Karpas-422 (cell line): Measurements from ENCODE around the gene USP40. TPM values are rescaled to one million over a fixed set of nuclear protein-coding genes. Genes with fewer than 3 reads are reported as not detected.

Source experiments
- DNase-seq: peaks from one replicate; pipeline ENCODE4 v3.0.0-alpha.2; 2015
- H2AFZ ChIP-seq: fragments of 200-600 bp; sonication (generic); 2 replicates; pipeline ENCODE4 v1.6.1; 2014; ENCODE audit warnings: antibody characterized with exemption, low read length, mixed read lengths
- H3K27ac ChIP-seq: fragments of 200-600 bp; sonication (generic); 2 replicates; pipeline ENCODE4 v1.5.1; 2014; ENCODE audit warnings: mild to moderate bottlenecking, low read length, moderate library complexity
- H3K27me3 ChIP-seq: fragments of 200-600 bp; sonication (generic); 2 replicates; pipeline ENCODE4 v1.6.1; 2014; ENCODE audit warnings: low read length, mixed read lengths
- H3K36me3 ChIP-seq: fragments of 200-600 bp; sonication (generic); 2 replicates; pipeline ENCODE4 v1.6.1; 2014; ENCODE audit warnings: low read length, mixed read lengths; ENCODE audit not compliant: insufficient read depth
- H3K4me1 ChIP-seq: fragments of 200-600 bp; sonication (generic); 2 replicates; pipeline ENCODE4 v1.6.1; 2014; ENCODE audit warnings: mild to moderate bottlenecking, low read length, mixed read lengths
- H3K4me2 ChIP-seq: fragments of 200-600 bp; sonication (generic); 2 replicates; pipeline ENCODE4 v1.6.1; 2014; ENCODE audit warnings: low read length, low read depth, mild to moderate bottlenecking; ENCODE audit not compliant: poor library complexity, severe bottlenecking
- H3K4me3 ChIP-seq: fragments of 200-600 bp; sonication (generic); 2 replicates; pipeline ENCODE4 v1.5.1; 2014; ENCODE audit warnings: mild to moderate bottlenecking, antibody characterized with exemption, low read length, mixed read lengths
- H3K79me2 ChIP-seq: fragments of 200-600 bp; sonication (generic); 2 replicates; pipeline ENCODE4 v1.6.1; 2014; ENCODE audit warnings: mild to moderate bottlenecking, low read length, mixed read lengths
- H3K9ac ChIP-seq: fragments of 200-600 bp; sonication (generic); 2 replicates; pipeline ENCODE4 v1.6.0; 2014; ENCODE audit warnings: low read length
- H3K9me2 ChIP-seq: fragments of 200-600 bp; sonication (generic), shearing (Covaris generic); replicated peaks from 2 replicates; pipeline ENCODE4 v1.6.0; 2014; ENCODE audit warnings: mild to moderate bottlenecking, low read length, moderate library complexity; ENCODE audit not compliant: insufficient read depth
- H3K9me3 ChIP-seq: fragments of 300-700, 200-600 bp; sonication (generic); 2 replicates; pipeline ENCODE4 v1.6.1; 2014; ENCODE audit warnings: low read length, mixed read lengths
- H4K20me1 ChIP-seq: fragments of 200-600 bp; sonication (generic); 2 replicates; pipeline ENCODE4 v1.6.1; 2014; ENCODE audit warnings: mild to moderate bottlenecking, antibody characterized with exemption, low read length, low read depth; ENCODE audit not compliant: insufficient read depth
- total RNA-seq: library from RNA; depleted of rRNA; stranded (reverse); fragments of >200 nt; shearing (Covaris generic); gene quantifications from 2 replicates; pipeline ENCODE4 v1.2.3, GENCODE V29; 2014; ENCODE audit warnings: low replicate concordance

The USP40 gene
- total RNA-seq, 1 experiment from 2014 or later, result 7.9 TPM

DNA sequence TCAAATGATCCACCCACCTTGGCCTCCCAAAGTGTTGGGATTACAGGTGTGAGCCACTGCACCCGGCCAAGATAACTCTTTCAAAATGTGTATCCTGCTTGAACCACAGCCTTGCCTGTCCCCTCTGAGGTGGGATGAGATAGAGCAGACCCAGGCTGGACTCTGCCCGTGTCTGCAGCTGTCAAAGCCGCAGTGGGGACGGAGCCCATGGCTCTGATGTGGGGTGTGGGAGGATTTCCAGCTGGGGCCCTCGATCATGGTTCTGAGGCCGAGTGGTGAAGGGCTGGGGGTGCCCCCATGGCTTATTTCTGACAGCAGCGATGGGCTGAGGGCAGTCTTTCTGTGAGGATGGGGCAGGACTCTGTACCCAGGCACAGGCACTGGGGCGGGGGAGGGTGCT lies 107.8 kb downstream of the USP40 start:
- Histone ChIP-seq H3K4me2 (no peak overlapping the region), H3K4me1 (no peaks in the 10 kb centered on the region), H3K9me3 (no peaks in the 10 kb centered on the region), H4K20me1 (no peaks in the 10 kb centered on the region), H3K36me3 (no peaks in the 10 kb centered on the region), H3K27ac (no peak overlapping the region), H3K4me3 (no peak overlapping the region), H3K9ac (no peak overlapping the region), H3K9me2 (no peaks in the 10 kb centered on the region), H3K27me3 (no peaks in the 10 kb centered on the region), H2AFZ (no peak overlapping the region), H3K79me2 (no peaks in the 10 kb centered on the region)
- DNase-seq, result no peak

DNA sequence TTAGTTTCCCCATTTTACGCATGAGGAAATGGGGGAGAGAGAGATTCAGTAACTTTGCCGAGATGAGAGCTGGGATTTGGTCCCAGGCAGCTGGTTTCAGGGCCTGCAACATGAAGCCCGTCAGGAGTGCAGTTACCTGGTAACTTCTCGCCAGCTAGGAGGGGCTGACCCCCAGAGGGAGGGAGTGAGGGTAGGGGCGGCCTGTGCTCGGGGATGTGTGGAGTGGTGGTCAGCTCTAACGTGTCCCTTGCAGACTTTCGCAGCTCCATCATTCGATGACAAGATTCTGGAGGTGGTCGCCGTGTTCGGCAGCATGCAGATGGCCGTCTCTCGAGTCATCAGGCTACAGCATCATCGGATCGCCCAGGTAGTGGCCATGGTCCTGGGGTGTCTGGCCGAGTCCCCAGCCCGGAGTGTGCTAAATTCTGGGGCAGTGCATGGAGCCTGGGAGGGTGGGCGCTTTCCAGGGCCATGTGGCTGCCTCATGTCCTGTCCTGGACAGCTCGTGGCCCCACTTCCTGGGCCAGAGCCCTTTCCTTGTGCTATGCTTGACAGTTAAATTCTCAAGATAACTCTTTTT lies 108.5 kb downstream of the USP40 start:
- Histone ChIP-seq H4K20me1 (no peaks in the 10 kb centered on the region), H3K9ac (no peak overlapping the region), H3K27ac (no peak overlapping the region), H3K36me3 (no peaks in the 10 kb centered on the region), H3K9me2 (no peaks in the 10 kb centered on the region), H3K4me3 (no peak overlapping the region), H3K27me3 (no peaks in the 10 kb centered on the region), H2AFZ (no peak overlapping the region), H3K9me3 (no peaks in the 10 kb centered on the region), H3K4me2 (no peak overlapping the region), H3K79me2 (no peaks in the 10 kb centered on the region), H3K4me1 (no peaks in the 10 kb centered on the region)
- no peak for DNase-seq

DNA sequence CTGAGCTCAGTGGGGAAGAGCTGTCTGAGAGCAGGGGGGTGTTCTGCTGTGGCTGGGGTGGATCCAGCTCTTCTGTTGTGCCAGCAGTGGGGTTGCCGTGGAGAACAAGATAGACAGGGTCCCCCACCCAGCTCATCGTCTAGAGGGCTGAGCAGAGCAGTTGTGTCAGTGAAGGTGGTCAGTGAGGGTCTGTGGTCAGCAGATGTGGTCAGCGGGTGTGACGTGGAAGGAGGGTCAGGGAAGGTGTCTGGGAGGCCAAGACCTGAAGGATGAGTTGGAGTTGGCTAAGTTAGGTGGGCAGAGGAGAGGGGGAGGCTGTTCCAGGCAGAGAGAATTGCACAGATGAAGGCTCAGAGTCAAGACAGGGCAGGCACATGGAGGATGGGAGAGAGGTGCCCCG lies 109.2 kb downstream of the USP40 start:
- Histone ChIP-seq H3K4me3 (no peak overlapping the region), H3K36me3 (no peaks in the 10 kb centered on the region), H3K9me2 (no peaks in the 10 kb centered on the region), H2AFZ (no peak overlapping the region), H3K4me2 (no peak overlapping the region), H3K9me3 (no peaks in the 10 kb centered on the region), H3K27me3 (no peaks in the 10 kb centered on the region), H3K9ac (no peak overlapping the region), H3K27ac (no peak overlapping the region), H4K20me1 (no peaks in the 10 kb centered on the region), H3K4me1 (no peaks in the 10 kb centered on the region), H3K79me2 (no peaks in the 10 kb centered on the region)
- no peak for DNase-seq

DNA sequence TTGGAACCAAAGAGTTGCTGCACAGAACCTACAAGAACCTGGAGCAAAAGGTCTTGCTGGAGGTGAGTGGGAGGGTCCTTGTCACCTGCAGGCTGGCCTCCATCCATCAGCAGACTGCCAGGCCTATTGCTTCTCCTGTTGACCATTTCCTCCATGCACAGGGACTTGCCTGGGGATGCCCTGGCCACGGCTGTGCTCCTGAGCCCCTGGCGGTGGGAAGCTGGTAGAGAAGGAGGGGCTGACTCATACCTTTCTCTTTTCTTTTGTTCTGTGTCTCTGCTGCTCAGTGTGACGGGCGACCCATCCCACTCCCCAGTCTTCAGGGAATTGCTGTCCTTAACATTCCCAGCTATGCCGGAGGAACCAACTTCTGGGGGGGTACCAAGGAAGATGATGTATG lies 109.6 kb downstream of the USP40 start:
- Histone ChIP-seq H3K4me2 (no peak overlapping the region), H3K9me2 (no peaks in the 10 kb centered on the region), H3K27me3 (no peaks in the 10 kb centered on the region), H3K9ac (no peak overlapping the region), H3K79me2 (no peaks in the 10 kb centered on the region), H3K4me1 (no peaks in the 10 kb centered on the region), H3K9me3 (no peaks in the 10 kb centered on the region), H3K36me3 (no peaks in the 10 kb centered on the region), H2AFZ (no peak overlapping the region), H4K20me1 (no peaks in the 10 kb centered on the region), H3K4me3 (no peak overlapping the region), H3K27ac (no peak overlapping the region)
- DNase-seq, result no peak

DNA sequence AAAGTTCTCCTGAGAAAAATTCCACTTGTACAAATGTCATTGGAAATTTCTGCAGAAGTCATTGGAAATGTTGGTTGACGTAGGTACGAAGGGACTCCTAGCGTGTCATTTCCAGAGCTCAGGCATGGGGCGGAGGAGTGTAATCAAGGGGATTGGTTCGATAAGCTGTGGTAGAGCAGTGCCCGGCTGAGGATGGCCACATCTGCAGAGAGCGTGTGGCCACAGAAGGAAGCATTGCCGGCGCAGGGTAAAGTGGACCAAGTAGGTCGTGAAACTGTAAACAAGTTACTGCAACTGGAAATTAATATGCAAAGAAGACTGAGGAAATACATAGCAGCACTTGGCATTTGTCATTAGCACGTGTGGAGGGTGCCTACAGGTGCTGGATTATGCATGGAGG lies 110.5 kb downstream of the USP40 start:
- no peak for DNase-seq
- no peaks in the 10 kb centered on the region for H3K79me2 ChIP-seq
- no peaks in the 10 kb centered on the region for H3K27me3 ChIP-seq
- H3K9me3 ChIP-seq, result no peaks in the 10 kb centered on the region
- no peaks in the 10 kb centered on the region for H4K20me1 ChIP-seq
- no peaks in the 10 kb centered on the region for H3K36me3 ChIP-seq
- no peaks in the 10 kb centered on the region for H3K4me1 ChIP-seq
- H3K4me3 ChIP-seq, result no peak overlapping the region
- no peak overlapping the region for H2AFZ ChIP-seq
- H3K4me2 ChIP-seq, result no peak overlapping the region
- H3K27ac ChIP-seq, result no peak overlapping the region
- no peak overlapping the region for H3K9ac ChIP-seq
- no peaks in the 10 kb centered on the region for H3K9me2 ChIP-seq

DNA sequence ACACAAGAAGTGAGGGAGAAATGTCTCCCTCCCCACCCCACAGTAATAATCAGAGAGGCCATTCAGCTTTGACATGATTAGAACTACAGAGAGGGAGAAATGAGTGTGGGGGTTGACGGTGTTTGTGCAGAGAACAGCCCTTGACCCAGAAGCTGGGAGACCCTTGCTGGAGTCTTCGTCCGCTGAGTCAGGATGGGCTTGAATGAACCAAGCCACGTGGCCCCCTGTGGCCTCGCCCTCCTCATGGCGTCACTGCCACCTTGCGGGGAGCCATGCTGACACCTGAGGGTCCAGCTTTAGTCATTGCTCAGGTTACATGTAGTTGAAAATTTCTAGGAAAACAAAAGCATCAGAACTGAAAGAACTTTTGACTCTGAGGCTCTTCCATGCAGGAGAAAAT lies 111.1 kb downstream of the USP40 start:
- Histone ChIP-seq H3K9me2 (no peaks in the 10 kb centered on the region), H3K36me3 (no peaks in the 10 kb centered on the region), H3K27me3 (no peaks in the 10 kb centered on the region), H3K4me1 (no peaks in the 10 kb centered on the region), H3K4me3 (no peak overlapping the region), H2AFZ (no peak overlapping the region), H4K20me1 (no peaks in the 10 kb centered on the region), H3K79me2 (no peaks in the 10 kb centered on the region), H3K9ac (no peak overlapping the region), H3K4me2 (no peak overlapping the region), H3K9me3 (no peaks in the 10 kb centered on the region), H3K27ac (no peak overlapping the region)
- DNase-seq, result no peak

DNA sequence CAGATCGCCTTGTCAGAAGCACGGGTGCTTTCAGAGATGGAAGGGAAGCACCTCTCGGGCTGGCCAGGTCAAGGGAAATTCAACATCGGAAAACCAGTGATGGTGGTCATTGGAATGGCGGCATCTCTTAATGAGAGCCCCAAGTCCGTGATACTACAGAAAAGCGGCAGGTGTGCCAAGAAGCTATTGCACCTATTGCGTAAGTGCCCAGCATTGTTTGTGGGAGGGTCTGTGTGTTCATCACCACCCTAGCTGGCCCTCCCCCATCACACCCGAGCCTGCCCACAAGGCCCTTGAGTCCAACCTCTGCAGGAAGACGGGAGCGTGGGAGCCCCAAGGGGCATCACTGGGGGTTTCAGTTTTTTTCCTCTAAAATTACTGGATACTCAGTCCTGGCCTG lies 111.6 kb downstream of the USP40 start:
- Histone ChIP-seq H3K9ac (no peak overlapping the region), H3K9me3 (no peaks in the 10 kb centered on the region), H3K4me2 (no peak overlapping the region), H3K4me3 (no peak overlapping the region), H3K4me1 (no peaks in the 10 kb centered on the region), H3K27ac (no peak overlapping the region), H2AFZ (no peak overlapping the region), H4K20me1 (no peaks in the 10 kb centered on the region), H3K79me2 (no peaks in the 10 kb centered on the region), H3K9me2 (no peaks in the 10 kb centered on the region), H3K36me3 (no peaks in the 10 kb centered on the region), H3K27me3 (no peaks in the 10 kb centered on the region)
- no peak for DNase-seq

DNA sequence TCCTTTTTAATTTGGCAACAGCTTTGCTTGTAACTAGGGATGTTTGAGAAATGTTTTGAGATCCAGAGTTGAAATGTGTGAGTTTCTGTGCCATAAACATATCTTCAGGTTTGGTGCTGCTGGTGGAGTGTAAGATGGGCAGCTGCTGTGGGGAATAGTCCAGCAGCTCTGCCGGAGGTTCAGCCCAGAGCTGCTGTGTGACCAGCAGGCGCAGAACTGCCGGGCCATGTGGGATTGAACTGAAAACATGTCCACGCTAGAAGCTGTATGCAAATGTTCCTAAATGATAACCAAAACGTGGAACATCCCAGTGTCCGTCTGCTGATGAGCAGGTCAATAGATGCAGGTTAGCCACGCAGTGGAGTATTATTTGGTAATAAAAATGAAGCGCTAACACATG lies 112.7 kb downstream of the USP40 start:
- H3K9me3 ChIP-seq, result no peaks in the 10 kb centered on the region
- no peaks in the 10 kb centered on the region for H3K9me2 ChIP-seq
- no peak overlapping the region for H3K27ac ChIP-seq
- no peak overlapping the region for H3K4me2 ChIP-seq
- no peaks in the 10 kb centered on the region for H3K27me3 ChIP-seq
- no peak overlapping the region for H2AFZ ChIP-seq
- H3K9ac ChIP-seq, result no peak overlapping the region
- H3K79me2 ChIP-seq, result no peaks in the 10 kb centered on the region
- H3K36me3 ChIP-seq, result no peaks in the 10 kb centered on the region
- H3K4me3 ChIP-seq, result no peak overlapping the region
- no peaks in the 10 kb centered on the region for H4K20me1 ChIP-seq
- H3K4me1 ChIP-seq, result no peaks in the 10 kb centered on the region
- DNase-seq, result no peak
